ENCODE results near the gene SLC9A4.

Gene SLC9A4

GRCh38 chr2:102494570-102494969, 21.5 kb downstream of the SLC9A4 start:
- no peak for DNase-seq
- no peak overlapping the region for H3K4me3 Mint-ChIP-seq
- TF ChIP-seq CTCF (IDR thresholded peaks at IDR 0.05): no peak
- H3K36me3 Mint-ChIP-seq (ENCODE audit: low read depth): no peaks in the 10 kb centered on the region
- H3K27me3 Mint-ChIP-seq (ENCODE audit: low read depth, poor library complexity): peaks cover 9% of the 10 kb centered on the region
- H3K4me1 Mint-ChIP-seq: no peaks in the 10 kb centered on the region
- no peak overlapping the region for H3K27ac Mint-ChIP-seq
- H3K9me3 Mint-ChIP-seq: peaks cover 18% of the 10 kb centered on the region

GRCh38 chr2:102498414-102498813, 25.4 kb downstream of the SLC9A4 start:
- Mint-ChIP-seq H3K27ac (peak overlapping the region; percentile 36), H3K9me3 (peaks cover 14% of the 10 kb centered on the region), H3K4me1 (no peaks in the 10 kb centered on the region), H3K4me3 (no peak overlapping the region), H3K27me3 (ENCODE audit: low read depth, poor library complexity) (peaks cover 9% of the 10 kb centered on the region), H3K36me3 (ENCODE audit: low read depth) (no peaks in the 10 kb centered on the region)
- no peak for TF ChIP-seq CTCF (IDR thresholded peaks at IDR 0.05)
- no peak for DNase-seq

- Mint-ChIP-seq H3K4me1 (no peaks in the 10 kb centered on the region), H3K36me3 (ENCODE audit: low read depth) (no peaks in the 10 kb centered on the region), H3K9me3 (peaks cover 6% of the 10 kb centered on the region), H3K27ac (no peak overlapping the region), H3K27me3 (ENCODE audit: low read depth, poor library complexity) (peaks cover 9% of the 10 kb centered on the region), H3K4me3 (no peak overlapping the region)
- no peak for DNase-seq
- no peak for TF ChIP-seq CTCF (IDR thresholded peaks at IDR 0.05)
Measured at GRCh38 chr2:102499558-102499957, 26.5 kb downstream of the SLC9A4 start.

- peaks cover 9% of the 10 kb centered on the region for H3K27me3 Mint-ChIP-seq (ENCODE audit: low read depth, poor library complexity)
- TF ChIP-seq CTCF (IDR thresholded peaks at IDR 0.05): no peak
- no peaks in the 10 kb centered on the region for H3K9me3 Mint-ChIP-seq
- H3K27ac Mint-ChIP-seq: no peak overlapping the region
- no peak for DNase-seq
- no peaks in the 10 kb centered on the region for H3K4me1 Mint-ChIP-seq
- no peaks in the 10 kb centered on the region for H3K36me3 Mint-ChIP-seq (ENCODE audit: low read depth)
- H3K4me3 Mint-ChIP-seq: no peak overlapping the region
Measured at GRCh38 chr2:102502576-102502975, 29.6 kb downstream of the SLC9A4 start.

- H3K27me3 Mint-ChIP-seq (ENCODE audit: low read depth, poor library complexity): no peaks in the 10 kb centered on the region
- no peaks in the 10 kb centered on the region for H3K36me3 Mint-ChIP-seq (ENCODE audit: low read depth)
- TF ChIP-seq CTCF (IDR thresholded peaks at IDR 0.05): no peak
- peaks cover 9% of the 10 kb centered on the region for H3K9me3 Mint-ChIP-seq
- no peak overlapping the region for H3K4me3 Mint-ChIP-seq
- no peak overlapping the region for H3K27ac Mint-ChIP-seq
- no peak for DNase-seq
- no peaks in the 10 kb centered on the region for H3K4me1 Mint-ChIP-seq
Measured at GRCh38 chr2:102504833-102505232, 31.8 kb downstream of the SLC9A4 start.

- Mint-ChIP-seq H3K27me3 (ENCODE audit: low read depth, poor library complexity) (no peaks in the 10 kb centered on the region), H3K36me3 (ENCODE audit: low read depth) (no peaks in the 10 kb centered on the region), H3K27ac (no peak overlapping the region), H3K4me1 (no peaks in the 10 kb centered on the region), H3K4me3 (no peak overlapping the region), H3K9me3 (peaks cover 9% of the 10 kb centered on the region)
- TF ChIP-seq CTCF (IDR thresholded peaks at IDR 0.05): no peak
- DNase-seq: no peak
Measured at GRCh38 chr2:102505290-102505689, 32.3 kb downstream of the SLC9A4 start.
